HG02970 (cell line): ENCODE results near the gene NXNL2.

Experiments used
- ATAC-seq: cut with Tn5 transposase; IDR thresholded peaks from one replicate; pipeline ENCODE4 v1.9.1; 2021; ENCODE audit warnings: mild to moderate bottlenecking, moderate library complexity, moderate number of reproducible peaks; ENCODE audit not compliant: unreplicated experiment, low FRiP score

Gene NXNL2

GRCh38 chr9:88531920-88532698, 2.9 kb upstream of the NXNL2 start:
- ATAC-seq: no peak

DNA sequence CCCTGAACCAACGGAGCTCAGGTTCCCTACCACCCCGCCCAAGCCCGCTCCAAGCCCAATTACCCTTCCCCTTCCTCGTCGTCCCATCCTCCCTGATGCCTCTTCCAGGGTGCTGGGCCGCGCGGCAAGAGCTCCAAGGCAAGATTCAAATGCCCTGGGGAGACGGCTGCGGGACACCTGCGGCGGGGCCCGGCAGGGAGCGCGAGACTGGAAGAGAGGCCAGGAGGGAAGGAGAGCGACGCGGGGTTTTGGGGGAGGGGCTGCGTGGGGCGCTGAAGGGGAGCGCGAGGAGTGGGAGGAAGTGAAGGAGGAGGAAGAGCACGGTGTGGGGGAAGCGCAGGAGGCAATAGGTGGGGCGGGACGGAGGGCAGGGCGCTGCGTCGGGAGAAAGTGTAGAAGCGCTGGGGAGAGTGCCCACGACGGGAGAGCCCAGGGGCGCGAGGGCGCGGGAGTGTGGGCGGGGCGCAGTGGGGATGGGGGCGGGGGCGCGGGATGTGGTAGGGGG, 975 bp upstream of the NXNL2 start:
- no peak for ATAC-seq

GRCh38 chr9:88535226-88536022, 446 bp downstream of the NXNL2 start:
- ATAC-seq: no peak

DNA sequence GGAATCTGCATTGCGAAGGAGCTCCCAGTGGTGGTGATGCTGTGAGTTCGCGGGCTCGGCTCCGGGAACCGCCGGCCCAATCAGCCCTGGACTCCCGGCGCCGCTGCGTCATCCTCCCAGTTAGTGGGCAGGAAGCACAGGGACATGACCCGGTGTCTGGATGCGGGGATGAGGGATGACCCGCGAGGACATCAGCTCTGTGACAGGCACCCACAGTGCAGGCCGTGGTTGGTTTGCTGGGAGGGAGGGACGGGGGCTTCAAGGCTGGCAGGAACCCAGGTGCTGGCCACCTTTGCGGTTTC, 996 bp downstream of the NXNL2 start:
- no peak for ATAC-seq

GRCh38 chr9:88536951-88537760, 2.2 kb downstream of the NXNL2 start:
- no peak for ATAC-seq

DNA sequence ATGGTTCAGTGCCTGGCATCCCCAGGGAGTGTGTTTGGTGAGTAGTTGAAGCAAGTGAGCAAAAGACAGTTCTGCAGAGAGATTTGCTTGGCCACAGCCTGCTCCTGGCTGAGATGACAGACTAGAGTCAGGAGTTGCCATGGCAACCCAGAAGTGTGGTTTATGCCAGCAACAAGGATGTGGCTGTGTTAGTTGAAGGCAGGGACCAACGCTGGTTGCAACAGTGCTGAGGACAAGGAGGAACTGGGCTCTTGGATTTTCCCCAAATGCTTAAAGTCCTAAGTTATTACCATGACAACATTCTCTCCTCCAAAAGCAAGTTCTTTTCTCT, 2.7 kb downstream of the NXNL2 start:
- no peak for ATAC-seq

DNA sequence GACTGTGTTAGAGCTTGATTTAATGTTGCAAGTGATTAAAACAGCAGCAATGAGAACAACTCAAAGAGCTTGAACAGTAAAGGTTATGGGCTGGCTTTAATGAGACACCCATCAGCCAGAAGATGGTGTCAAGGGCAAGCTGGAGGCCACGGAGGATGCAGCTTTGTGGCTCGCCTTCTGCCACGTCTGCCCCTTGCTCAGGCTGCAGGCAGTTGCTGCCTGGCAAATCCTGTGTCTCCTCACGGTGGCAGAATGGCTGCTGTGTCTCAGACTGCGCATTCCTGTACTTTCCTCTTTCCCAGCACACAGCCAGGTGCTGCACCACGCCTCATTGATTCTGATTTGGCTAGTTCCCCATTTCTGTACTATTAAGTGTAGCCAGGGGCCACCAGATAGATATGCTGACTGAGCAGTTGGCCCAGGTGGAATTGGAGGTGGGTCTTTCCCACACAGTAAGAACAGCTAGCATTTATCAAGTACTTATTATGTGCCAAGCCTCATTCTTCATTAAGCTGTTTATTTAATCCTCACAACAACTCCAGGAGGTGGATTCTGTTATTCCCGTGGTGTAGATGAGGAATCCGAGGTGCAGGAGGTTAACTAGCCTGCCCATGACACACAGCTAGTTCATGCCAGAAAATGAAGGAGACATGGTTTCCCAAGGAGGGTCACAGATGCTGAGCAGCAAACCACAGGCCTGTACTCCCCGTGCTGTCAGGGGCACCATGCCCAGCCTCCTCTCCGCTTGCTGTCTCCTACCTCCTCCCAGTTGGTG, 3.5 kb downstream of the NXNL2 start:
- ATAC-seq: no peak

DNA sequence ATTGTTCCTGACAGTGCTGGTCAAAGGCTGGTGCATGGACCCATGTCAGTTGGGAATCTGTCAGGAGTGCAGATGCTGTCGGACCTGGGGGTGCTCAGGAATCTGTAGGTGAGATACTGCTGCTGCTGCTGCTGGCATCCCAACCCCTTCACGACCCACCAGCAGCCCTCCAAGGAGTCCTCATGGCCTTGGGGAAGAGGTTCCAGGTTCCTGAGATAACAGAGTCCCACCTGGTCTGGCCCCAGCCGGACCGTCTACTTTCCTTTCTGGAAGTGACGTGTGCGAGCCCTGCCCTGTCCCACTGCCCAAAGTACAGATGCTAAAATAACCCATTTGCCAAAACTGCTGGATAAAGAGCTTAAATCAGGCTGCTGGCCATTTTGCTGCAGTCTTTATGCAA, 4.3 kb downstream of the NXNL2 start:
- ATAC-seq: no peak

DNA sequence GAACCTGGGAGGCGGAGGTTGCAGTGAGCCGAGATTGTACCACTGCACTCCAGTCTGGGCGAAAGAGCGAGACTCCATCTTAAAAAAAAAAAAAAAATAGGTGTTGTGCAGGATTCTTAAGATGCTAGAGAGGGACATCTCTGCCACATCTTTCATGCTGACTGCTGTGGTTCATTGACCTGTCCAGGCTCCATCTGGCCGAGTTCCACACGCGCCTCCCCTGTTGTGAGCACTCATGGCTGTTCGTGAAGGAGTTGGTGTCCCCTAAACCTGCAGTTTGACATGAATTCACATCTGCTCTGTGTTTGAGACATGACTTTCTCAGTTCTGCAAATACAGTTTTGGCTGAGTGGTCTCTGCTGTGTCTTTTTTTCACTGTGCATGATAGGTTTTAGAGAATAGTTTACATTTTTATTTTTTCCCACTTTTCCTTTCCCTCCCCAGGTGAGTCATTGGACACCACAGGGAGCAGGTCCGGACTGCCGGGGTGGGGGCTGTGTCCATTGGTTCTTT, 5.3 kb downstream of the NXNL2 start:
- no peak for ATAC-seq

DNA sequence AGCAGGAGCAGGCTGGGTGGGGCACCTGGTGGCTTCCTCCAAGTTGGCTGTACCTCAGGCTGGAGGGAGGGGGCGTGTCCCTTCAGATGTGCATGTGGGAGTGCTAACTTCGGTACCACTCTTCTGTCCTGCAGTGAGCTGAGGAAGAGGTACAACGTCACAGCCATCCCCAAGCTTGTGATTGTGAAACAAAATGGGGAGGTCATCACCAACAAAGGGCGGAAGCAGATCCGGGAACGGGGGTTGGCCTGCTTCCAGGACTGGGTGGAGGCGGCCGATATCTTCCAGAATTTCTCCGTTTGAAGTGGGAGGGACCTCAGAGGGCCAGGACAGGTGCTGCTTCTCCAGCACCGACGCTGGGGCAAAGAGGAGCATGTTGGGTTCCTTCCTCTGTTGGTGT, 9.3 kb downstream of the NXNL2 start:
- ATAC-seq: no peak

DNA sequence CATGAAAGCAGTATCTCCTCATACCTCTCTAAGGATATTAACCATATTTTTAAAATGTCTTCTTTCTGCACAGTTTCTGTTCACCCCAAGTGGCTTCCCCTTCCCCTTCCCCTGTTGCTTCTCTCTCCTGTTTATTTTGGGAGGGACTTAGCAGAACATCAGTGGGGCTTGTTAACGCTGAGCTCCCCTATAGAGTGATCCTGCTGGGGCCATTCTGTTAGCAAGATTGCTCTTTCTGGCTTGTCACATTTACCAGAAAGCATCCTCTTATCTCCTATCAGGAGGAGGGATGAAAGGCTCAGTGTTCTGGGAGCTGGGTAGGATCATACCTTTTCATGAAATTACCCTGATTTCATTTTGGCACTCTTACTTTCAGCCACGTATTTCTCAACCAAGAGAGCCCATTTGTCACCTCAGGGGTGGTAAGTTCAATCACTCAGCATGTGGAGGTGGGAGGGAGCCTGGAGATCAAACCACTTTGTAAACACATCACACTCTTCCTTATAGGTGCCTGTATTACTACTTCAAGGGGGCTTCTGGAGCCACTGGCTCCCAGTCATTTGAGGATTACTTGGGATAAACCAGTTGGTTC, 16.7 kb downstream of the NXNL2 start:
- no peak for ATAC-seq

- ATAC-seq: no peak
These were observed 18.4 kb downstream of the NXNL2 start for GRCh38 chr9:88553350-88553749.

DNA sequence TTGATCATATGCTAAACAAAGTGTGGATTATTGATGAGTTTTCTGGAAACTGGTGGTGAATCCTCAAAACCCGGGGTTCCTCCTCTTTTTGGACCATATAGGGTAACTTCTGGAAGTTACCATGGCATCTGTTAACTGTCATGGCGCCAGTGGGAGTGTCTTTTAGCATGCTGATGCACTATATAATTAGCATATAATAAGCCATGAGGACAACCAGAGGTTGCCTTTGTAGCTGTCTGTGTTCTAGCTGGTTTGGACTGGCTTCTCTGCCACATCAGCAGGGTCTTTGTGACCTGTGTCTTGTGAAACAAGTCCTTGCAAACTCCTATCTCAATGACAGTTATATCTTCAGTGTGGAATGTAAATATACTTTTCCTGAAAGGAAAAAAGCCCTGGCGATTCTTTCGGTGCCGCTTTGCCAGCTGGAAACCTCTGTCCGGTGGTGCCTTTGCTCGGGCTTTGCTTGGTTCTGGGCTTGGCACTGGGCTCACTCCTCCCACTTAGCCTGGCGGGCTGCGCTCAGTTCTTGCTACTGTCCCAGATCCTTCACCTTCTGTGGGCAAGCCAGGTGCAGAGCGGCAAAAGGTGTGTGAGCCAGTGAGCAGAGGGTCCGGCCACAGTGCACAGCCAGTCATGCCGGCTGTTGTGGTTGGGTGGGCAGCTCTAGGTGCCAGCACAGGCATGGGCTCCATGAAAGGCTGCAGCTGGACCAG, 20.4 kb downstream of the NXNL2 start:
- ATAC-seq: no peak

GRCh38 chr9:88559661-88560060, 24.7 kb downstream of the NXNL2 start:
- no peak for ATAC-seq

DNA sequence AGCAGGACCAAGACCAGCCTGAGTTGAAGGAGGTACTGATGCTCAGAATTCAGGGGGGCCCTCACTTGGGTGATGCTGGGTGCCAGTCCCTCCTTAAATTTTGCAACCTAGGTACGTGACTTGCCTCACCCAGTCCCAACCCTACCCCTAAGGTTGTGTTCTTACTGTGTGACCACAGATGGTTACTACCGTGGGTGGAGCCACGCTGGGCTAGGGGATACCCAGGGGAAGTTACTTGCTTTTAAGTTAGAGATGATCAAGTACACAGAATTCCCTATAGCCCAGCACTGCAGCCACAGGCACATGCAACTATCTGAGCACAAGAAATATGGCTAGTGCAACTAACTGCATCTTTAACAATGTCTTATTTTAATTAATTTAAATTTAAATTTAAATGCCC, 32.9 kb downstream of the NXNL2 start:
- no peak for ATAC-seq

GRCh38 chr9:88571419-88571818, 36.4 kb downstream of the NXNL2 start:
- no peak for ATAC-seq

GRCh38 chr9:88572684-88573083, 37.7 kb downstream of the NXNL2 start:
- ATAC-seq: no peak

- ATAC-seq: no peak
These were observed 40.0 kb downstream of the NXNL2 start for GRCh38 chr9:88574953-88575352.
